Esophagus mucosa (tissue), 1 donor: ENCODE results near the gene TCEAL8. TPM values are rescaled to one million over a fixed set of nuclear protein-coding genes. Genes with fewer than 3 reads are reported as not detected.
"Not testable (repeated sequence)": the region's sequence is repeated elsewhere in the genome, so short reads cannot be mapped to it uniquely, and the experiment has no call there.

Source experiments
- ATAC-seq: fragments of 200-7000 bp; cut with Tn5 transposase; one replicate; pipeline ENCODE4 v1.9.1; 2020
- total RNA-seq: library from RNA; stranded (reverse); gene quantifications from one replicate; pipeline ENCODE4 v1.2.4, GENCODE V29; 2023
- donor health status: DM: yes; HTN: yes; CAD: no.

Gene TCEAL8, protein sequence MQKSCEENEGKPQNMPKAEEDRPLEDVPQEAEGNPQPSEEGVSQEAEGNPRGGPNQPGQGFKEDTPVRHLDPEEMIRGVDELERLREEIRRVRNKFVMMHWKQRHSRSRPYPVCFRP
- 21.0 TPM for total RNA-seq

- ATAC-seq = peak; percentile 89
Observed at GRCh38 chrX:103254921-103255493, at the start of gene TCEAL8. TSS of gene TCEAL8 (minus strand) at chrX:103255155. CDS start at chrX:103253979, 1,176 bp downstream.

GRCh38 chrX:103304705-103305104 lies 49.8 kb upstream of the TCEAL8 start:
- ATAC-seq = no peak

DNA sequence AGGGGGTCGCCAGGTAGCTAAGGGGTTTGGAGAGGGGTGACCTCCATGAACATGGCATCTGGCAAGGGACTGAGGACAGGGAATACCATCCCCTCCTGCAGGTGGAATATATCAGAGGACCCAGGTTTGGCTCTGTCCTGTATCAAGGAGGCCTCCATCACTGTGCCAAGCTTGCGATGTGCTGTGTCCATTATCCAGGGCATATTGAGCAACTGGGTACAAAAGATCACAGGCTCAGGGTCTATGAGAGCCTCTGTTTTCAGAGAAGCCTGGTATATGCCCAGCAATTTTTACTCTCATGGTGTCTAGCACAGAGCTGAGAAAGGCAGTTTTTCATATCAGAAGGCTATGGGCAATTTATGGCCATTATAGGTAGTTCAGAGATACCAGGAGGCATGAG lies 38.2 kb upstream of the TCEAL8 start:
- no peak for ATAC-seq

DNA sequence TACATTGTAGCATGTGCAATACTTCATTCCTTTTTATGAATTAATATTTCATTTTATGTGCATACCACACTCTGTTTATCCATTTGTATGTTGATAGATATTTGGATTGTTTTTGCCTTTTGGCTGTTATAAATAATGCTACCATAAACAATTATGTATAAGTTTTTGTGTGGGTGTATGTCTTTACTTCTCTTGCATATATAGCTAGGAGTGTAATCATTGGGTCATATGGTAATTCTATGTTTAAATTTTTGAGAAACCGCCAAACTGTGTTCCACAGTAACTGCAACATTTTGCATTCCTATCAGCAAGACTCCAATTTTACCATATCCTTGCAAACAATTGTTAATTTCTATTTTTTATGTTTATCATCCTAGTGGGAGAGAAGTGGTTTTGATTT lies 24.7 kb upstream of the TCEAL8 start:
- ATAC-seq = no peak

DNA sequence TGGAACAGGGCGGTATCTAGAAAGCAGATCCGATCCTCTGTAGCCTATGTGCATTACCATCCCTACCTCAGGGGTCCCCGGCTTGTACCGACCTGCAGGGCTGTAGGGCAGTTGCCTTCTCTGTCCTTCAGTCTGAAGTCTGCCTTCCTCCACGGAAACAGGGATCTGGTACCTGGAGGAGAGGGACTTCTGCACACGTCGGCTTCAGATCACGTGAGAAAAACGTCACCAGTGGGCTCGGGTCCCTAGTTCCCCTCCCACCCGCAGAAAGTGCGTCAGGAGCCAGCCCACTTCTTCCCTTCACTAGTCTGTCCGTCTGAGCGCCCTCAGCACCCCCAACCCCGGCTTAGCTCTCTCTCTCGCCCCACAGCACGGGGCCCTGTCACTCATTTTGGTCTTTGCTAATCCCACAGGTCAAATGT lies 21.6 kb upstream of the TCEAL8 start, which contains the start of gene TCEAL5:
Gene TCEAL5, minus strand, starts transcription at position 170 of the 422 bp plus-strand sequence. CDS start 2,187 bp downstream, outside the sequence.
- no peak for ATAC-seq

DNA sequence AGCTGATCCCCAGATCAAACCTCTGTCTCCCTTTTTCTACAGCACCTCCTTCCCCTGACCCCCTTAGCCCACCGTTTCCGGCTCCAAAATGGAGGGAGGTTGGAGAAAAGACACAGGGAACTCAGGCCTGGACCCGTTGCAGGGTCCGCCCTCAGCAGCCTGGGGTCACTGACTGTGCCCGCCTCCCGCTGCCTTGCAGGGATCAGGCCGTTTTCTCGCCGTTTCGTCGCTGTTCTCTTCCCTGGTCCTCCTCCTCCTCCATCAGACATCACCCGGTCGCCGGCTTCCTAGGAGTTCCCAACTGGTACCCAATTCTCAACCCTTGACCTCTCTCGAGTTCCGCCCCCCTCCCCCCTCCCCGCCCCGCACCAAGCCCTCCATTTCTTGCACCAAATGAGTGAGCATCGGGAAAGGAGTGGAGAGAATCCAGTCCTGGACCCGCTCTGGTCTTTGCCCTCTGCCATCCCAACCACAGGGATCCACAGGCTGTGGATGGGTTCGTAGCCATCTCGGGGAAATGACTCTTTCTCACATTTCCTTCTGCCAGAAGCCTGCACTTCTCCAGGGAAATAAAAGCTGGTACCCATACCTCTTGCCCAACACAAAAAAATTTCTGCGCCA lies 21.1 kb upstream of the TCEAL8 start:
- no peak for ATAC-seq

DNA sequence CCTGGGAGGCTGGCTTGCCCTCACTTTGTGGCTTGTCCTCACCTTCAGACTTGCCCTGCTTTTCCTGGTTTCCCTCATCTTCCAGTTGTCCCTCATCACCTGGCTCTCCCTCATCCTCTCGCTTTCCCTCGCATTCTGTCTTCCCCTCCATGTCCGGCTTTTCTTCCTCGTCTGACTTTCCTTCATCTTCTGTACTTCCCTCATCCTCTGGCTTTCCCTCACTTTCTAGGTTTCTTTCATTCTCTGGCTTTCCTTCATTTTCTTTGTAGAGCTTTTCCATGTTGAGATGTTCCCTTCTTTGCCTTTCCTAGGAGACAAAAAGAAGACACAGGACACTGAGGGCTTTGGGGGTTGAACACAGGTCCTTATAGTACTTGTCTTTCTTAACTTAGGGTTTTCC lies 19.3 kb upstream of the TCEAL8 start:
- no peak for ATAC-seq

DNA sequence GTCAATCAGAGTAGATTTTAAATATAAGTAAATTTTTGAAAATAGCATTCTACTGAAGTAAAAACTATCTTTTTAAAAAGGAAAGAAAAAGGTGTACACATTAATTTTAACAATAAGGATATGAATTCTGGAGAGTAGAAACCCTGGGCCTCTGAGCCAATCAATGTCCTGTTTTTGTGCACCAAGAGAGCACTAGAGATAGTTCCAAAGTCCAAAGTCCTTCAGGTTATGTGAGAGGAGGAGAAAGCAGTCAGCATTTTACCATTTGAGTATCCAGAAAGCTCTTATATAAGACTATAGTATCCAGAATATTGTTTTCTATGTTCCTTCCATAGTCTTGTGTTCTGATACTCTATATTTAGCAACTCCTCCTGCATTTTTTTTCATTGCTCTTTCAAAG lies 3.3 kb upstream of the TCEAL8 start:
- no peak for ATAC-seq

GRCh38 chrX:103256651-103257050 lies 1.7 kb upstream of the TCEAL8 start:
- no peak for ATAC-seq

- peak; percentile 37 for ATAC-seq
Observed at GRCh38 chrX:103254171-103254824, 657 bp downstream of the TCEAL8 start.

GRCh38 chrX:103253608-103254007 lies 1.3 kb downstream of the TCEAL8 start:
- no peak for ATAC-seq

GRCh38 chrX:103250977-103251376 lies 4.0 kb downstream of the TCEAL8 start:
- ATAC-seq = peak; percentile 44

DNA sequence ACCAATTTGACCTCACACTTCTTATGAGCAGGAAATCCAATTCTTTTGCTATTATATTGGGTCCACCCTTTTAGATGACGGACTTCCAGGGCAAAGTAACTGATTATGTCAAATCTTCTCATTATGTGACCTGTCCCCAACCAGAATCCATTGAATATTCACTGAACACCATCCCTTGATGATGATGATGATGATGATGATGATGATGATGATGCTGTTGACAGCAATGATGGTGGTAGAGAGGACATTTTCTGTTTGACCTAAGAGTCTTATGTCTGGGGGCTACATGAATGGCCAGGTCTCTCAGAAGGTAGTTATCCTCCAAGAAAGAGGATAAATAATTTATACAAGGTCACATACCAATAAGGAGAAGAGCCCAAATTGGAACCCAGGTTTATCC lies 5.2 kb downstream of the TCEAL8 start:
- ATAC-seq = no peak

GRCh38 chrX:103248553-103248952 lies 6.4 kb downstream of the TCEAL8 start:
- ATAC-seq = no peak

DNA sequence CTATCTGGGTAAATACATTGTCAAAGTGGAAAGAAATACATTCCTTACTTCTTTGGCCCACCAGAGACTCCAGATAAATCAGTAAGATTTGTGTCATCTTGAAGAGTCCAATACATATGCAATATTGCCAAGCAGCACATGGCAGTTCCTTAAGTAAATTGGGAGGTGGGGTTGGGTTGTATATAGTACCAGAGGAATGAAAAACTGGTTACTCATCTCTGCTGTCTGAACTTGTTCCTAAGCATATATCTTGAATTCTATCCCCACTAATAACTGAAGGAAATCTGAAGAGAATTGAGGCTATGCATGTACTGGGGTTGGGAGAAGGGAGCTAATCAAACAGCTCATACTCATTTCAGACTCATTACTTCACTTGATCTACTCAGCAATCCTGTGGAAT lies 14.8 kb downstream of the TCEAL8 start:
- no peak for ATAC-seq

DNA sequence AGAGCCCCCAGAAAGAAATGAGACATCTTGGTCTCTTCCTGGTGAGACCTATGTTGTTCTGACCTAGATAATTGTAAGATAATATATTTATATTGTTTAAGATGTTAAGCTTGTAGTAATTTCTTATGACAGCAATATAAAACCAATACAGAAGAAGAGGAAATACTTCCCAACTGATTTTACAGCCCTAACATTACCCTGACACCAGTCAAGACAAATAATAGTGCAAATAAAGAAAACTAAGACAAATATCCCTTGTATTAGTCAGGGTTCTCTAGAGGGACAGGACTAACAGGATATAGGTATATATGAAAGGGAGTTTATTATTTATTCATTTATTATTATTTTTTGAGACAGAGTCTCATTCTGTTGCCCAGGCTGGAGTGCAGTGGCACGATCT lies 18.7 kb downstream of the TCEAL8 start:
- ATAC-seq = no peak

DNA sequence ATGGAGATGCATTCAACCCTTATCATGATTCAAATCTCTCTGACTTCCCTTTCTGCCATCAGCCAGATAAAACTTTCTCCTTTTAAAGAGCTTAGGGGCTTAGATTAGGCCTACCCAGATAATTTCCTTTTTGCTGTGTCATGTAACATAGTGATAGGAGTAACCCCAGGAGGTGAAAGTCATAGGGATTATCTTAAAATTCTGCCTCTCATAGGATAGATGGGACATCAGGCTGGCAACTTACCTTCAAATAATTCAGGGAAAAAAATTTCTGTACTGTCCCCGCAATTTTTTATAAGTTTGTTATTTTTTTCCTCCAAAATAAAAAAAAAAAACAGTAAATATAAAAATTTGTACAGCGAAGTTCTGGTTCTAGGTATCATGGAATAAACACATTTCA lies 19.3 kb downstream of the TCEAL8 start:
- ATAC-seq = not testable (repeated sequence)

GRCh38 chrX:103234869-103235268 lies 20.1 kb downstream of the TCEAL8 start:
- ATAC-seq = no peak

- ATAC-seq = no peak
Observed at GRCh38 chrX:103233263-103233662, 21.7 kb downstream of the TCEAL8 start.

- not testable (repeated sequence) for ATAC-seq
Observed at GRCh38 chrX:103225918-103226317, 29.0 kb downstream of the TCEAL8 start.

DNA sequence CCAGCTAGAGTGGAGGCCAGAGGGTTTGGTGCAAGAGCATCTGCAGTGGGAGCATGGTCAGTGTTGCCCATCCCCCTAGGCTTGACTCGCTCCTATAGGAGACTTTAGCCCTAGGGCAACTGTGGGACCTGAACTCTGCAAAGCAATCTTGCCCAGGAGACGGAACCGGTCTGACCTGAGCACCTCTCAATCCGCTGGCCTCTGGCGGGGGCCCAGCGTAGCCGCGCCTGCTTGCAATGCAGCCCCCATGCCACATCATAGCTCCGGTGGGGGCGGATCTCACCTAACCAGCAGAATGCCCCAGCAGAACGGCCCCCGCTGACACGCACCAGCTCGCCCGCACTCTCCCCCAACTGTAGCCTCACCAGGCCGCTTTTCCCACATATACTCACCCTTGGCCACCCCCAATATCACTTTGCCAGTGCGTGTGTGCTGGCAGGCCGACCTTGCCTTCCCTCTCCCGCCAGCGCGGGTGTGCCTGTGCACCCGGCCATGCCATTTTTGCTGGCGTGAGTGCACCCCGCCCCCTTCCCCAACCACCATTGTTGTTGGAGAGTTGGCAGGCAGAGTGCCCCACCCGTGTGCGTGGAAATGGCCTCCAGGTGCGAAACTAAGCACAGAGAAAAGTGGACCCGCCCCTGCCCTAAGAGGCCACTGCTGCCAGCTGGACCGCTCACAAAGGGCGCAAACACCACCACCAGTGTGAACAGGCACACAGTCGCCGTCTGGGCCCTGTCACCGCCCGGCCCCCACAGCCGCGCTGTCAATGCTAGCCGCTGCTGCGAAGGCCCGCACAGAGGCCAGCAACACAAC lies 34.2 kb downstream of the TCEAL8 start:
- ATAC-seq = no peak

- peak; percentile 55 for ATAC-seq
Observed at GRCh38 chrX:103215425-103215991, 39.4 kb downstream of the TCEAL8 start.
